GM21528 (cell line): ENCODE results near the gene SAMD4A.

Experiments
- ATAC-seq: cut with Tn5 transposase; IDR thresholded peaks from one replicate; pipeline ENCODE4 v1.9.1; 2021; ENCODE audit warnings: mild to moderate bottlenecking, moderate library complexity; ENCODE audit not compliant: unreplicated experiment, low FRiP score

SAMD4A gene

GRCh38 chr14:54773171-54774006 is 206.5 kb downstream of the SAMD4A start:
- peak; percentile 54 for ATAC-seq

- ATAC-seq = no peak
Observed at GRCh38 chr14:54774824-54775223, 207.9 kb downstream of the SAMD4A start.

- ATAC-seq = no peak
Observed at GRCh38 chr14:54775486-54776140, 208.7 kb downstream of the SAMD4A start.

GRCh38 chr14:54776361-54777001 is 209.6 kb downstream of the SAMD4A start:
- no peak for ATAC-seq

GRCh38 chr14:54777395-54777794 is 210.5 kb downstream of the SAMD4A start:
- ATAC-seq = no peak

GRCh38 chr14:54778618-54779345 is 211.9 kb downstream of the SAMD4A start:
- no peak for ATAC-seq

- no peak for ATAC-seq
Observed at GRCh38 chr14:54781080-54781479, 214.2 kb downstream of the SAMD4A start.

GRCh38 chr14:54781961-54782750 is 215.2 kb downstream of the SAMD4A start:
- ATAC-seq = no peak

- ATAC-seq = peak; percentile 84
Observed at GRCh38 chr14:54782751-54783659, 216.1 kb downstream of the SAMD4A start.

- no peak for ATAC-seq
Observed at GRCh38 chr14:54783660-54784015, 216.7 kb downstream of the SAMD4A start.

- no peak for ATAC-seq
Observed at GRCh38 chr14:54784060-54784459, 217.1 kb downstream of the SAMD4A start.

- no peak for ATAC-seq
Observed at GRCh38 chr14:54784657-54785056, 217.7 kb downstream of the SAMD4A start.

- ATAC-seq = no peak
Observed at GRCh38 chr14:54785136-54785777, 218.3 kb downstream of the SAMD4A start.

- ATAC-seq = no peak
Observed at GRCh38 chr14:54785778-54786770, 219.1 kb downstream of the SAMD4A start.

- ATAC-seq = no peak
Observed at GRCh38 chr14:54786838-54787237, 219.9 kb downstream of the SAMD4A start.

- ATAC-seq = no peak
Observed at GRCh38 chr14:54787261-54787660, 220.3 kb downstream of the SAMD4A start.

- no peak for ATAC-seq
Observed at GRCh38 chr14:54788701-54789100, 221.8 kb downstream of the SAMD4A start.
